Mucosa of stomach (tissue), 1 donor: Measurements from ENCODE around the gene PARP9.

Source experiments
- H3K27me3 ChIP-seq: one replicate; pipeline ENCODE4 v1.7.0; 2013; ENCODE audit warnings: mild to moderate bottlenecking, low read length; ENCODE audit not compliant: control insufficient read depth, insufficient read depth
- H3K36me3 ChIP-seq: one replicate; pipeline ENCODE4 v1.7.0; 2013; ENCODE audit warnings: low read length; ENCODE audit not compliant: control insufficient read depth, insufficient read depth
- H3K4me1 ChIP-seq: one replicate; pipeline ENCODE4 v1.7.0; 2013; ENCODE audit warnings: mild to moderate bottlenecking, low read length; ENCODE audit not compliant: control insufficient read depth, insufficient read depth
- H3K4me3 ChIP-seq: one replicate; pipeline ENCODE4 v1.7.0; 2013; ENCODE audit warnings: low read length
- H3K9ac ChIP-seq: one replicate; pipeline ENCODE4 v1.7.0; 2013; ENCODE audit warnings: mild to moderate bottlenecking, low read length, moderate library complexity
- H3K9me3 ChIP-seq: one replicate; pipeline ENCODE4 v1.7.0; 2013; ENCODE audit warnings: mild to moderate bottlenecking, low read length, moderate library complexity; ENCODE audit not compliant: control insufficient read depth
- donor health status: Pancreatic carcinoma.

Gene PARP9

GRCh38 chr3:122587572-122587971, 23.5 kb upstream of the PARP9 start:
- H3K27me3 ChIP-seq = no peaks in the 10 kb centered on the region
- no peak overlapping the region for H3K9ac ChIP-seq
- H3K9me3 ChIP-seq = no peaks in the 10 kb centered on the region
- H3K4me1 ChIP-seq = no peaks in the 10 kb centered on the region
- H3K36me3 ChIP-seq = no peaks in the 10 kb centered on the region
- H3K4me3 ChIP-seq = no peak overlapping the region

DNA sequence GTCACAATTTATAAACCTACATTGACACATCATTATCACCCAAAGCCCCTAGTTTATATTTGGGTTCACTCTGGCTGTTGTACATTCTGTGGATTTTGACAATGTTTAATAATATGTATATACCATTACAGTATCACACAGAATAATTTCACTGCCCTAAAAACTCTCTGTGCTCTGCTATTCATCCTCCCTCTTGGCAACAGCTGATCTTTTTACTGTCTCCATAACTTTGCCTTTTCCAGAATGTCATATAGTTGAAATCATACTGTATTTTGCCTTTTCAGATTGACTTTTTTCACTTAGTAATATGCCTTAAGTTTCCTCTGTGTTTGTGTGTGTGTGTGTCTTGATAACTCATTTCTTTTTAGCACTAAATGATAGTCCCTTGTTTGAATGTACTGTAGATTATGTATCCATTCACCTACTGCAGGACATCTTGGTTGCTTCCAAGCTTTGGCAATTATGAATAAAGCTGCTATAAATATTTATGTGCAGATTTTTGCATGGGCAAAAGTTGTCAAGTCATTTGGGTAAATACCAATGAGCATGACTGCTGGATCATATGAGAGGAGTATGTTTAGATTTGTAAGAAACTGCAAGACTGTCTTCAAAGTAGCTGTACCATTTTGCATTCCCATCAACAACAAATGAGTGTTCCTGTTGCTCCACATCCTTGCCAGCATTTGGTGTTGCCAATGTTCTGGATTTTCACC, 22.8 kb upstream of the PARP9 start:
- Histone ChIP-seq H3K36me3 (no peaks in the 10 kb centered on the region), H3K9me3 (peaks cover 2% of the 10 kb centered on the region), H3K4me3 (no peak overlapping the region), H3K9ac (no peak overlapping the region), H3K4me1 (no peaks in the 10 kb centered on the region), H3K27me3 (no peaks in the 10 kb centered on the region)

DNA sequence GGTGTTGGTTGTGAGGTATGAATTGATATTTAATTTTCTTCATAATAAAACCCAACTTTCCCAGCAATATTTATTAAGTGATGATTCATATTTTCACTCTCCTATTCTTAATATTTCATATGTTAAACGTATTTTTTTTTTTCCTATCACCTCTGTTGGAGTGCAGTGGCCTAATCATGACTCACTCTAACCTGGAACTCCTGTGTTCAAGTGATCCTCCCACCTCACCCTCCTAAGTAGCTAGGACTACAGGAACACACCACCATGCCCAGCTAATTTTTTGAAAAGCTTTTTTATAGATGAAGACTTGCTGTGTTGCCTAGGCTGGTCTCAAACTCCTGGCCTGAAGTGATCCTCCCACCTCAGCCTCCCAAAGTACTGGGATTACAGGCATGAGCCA, 22.0 kb upstream of the PARP9 start:
- Histone ChIP-seq H3K27me3 (no peaks in the 10 kb centered on the region), H3K36me3 (no peaks in the 10 kb centered on the region), H3K9ac (no peak overlapping the region), H3K9me3 (peaks cover 5% of the 10 kb centered on the region), H3K4me3 (no peak overlapping the region), H3K4me1 (no peaks in the 10 kb centered on the region)

DNA sequence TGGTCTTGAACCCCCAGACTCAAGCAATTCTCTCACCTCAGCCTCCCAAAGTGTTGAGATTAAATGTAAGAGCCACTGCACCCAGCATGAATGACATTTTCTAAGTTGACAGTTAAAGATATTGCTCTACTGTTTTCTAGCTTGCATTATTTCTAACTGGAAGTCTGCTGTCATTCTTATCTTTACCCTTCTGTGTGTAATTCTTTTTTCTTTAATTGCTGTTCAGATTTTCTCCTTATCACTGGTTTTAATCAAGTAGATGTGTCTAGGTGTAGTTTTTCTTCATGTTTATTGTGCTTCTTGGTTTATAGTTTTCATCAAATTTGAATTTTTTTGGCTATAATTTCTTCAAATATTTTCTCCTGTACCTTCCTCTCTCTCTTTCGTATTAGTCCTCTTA, 18.3 kb upstream of the PARP9 start:
- Histone ChIP-seq H3K36me3 (no peaks in the 10 kb centered on the region), H3K9me3 (peaks cover 5% of the 10 kb centered on the region), H3K27me3 (peaks cover 4% of the 10 kb centered on the region), H3K4me3 (no peak overlapping the region), H3K4me1 (no peaks in the 10 kb centered on the region), H3K9ac (no peak overlapping the region)

- peaks cover 8% of the 10 kb centered on the region for H3K27me3 ChIP-seq
- no peaks in the 10 kb centered on the region for H3K4me1 ChIP-seq
- no peak overlapping the region for H3K4me3 ChIP-seq
- H3K9ac ChIP-seq = no peak overlapping the region
- H3K36me3 ChIP-seq = no peaks in the 10 kb centered on the region
- H3K9me3 ChIP-seq = peaks cover 5% of the 10 kb centered on the region
Observed at GRCh38 chr3:122581622-122582021, 17.5 kb upstream of the PARP9 start.

- Histone ChIP-seq H3K9ac (no peak overlapping the region), H3K27me3 (peaks cover 8% of the 10 kb centered on the region)
Observed at GRCh38 chr3:122580470-122580869, 16.4 kb upstream of the PARP9 start.

DNA sequence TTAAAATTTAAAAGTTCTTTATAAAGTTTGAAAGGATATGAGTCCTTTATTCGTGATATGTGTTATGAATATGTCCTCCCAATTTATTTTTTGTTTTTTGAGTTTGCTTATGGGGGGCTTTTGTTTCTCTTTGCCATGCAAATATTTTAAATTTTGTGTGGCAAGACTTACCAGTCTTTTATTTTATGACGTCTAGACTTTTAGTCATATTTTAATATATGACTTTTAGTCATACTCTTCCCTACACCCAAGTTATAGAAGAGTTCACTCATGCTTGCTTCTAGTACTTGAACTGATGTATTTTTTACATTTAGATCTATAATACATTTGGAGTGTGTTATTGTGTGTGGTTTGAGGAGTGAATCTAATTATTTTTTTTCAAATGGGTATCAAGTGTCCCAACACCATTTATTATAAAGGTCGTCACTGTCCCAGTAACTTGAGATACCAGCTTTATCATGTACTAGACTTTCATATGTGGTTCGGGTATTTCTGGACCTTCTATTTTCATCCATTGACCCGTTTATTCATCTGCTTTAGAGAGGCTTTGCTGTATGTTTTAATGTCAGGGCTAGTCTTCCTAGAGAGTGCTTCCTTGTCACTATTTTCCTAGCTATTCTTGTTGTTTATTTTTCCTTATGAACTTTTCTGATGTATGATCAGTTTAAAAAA, 14.1 kb upstream of the PARP9 start:
- Histone ChIP-seq H3K9ac (peak overlapping the region; percentile 24), H3K27me3 (peaks cover 8% of the 10 kb centered on the region), H3K9me3 (peaks cover 5% of the 10 kb centered on the region), H3K36me3 (no peaks in the 10 kb centered on the region), H3K4me1 (no peaks in the 10 kb centered on the region), H3K4me3 (no peak overlapping the region)

More at GRCh38 chr3:122580470-122580869, 16.4 kb upstream of the PARP9 start:
- Histone ChIP-seq H3K4me1 (no peaks in the 10 kb centered on the region), H3K9me3 (peaks cover 5% of the 10 kb centered on the region), H3K36me3 (no peaks in the 10 kb centered on the region), H3K4me3 (no peak overlapping the region)

GRCh38 chr3:122577409-122578031, 13.4 kb upstream of the PARP9 start, which contains the start of gene PARP15:
Gene PARP15 (plus strand): TSS chr3:122577650. CDS start chr3:122577668, 18 bp downstream.
- Histone ChIP-seq H3K9me3 (peaks cover 5% of the 10 kb centered on the region), H3K4me1 (no peaks in the 10 kb centered on the region), H3K27me3 (peaks cover 8% of the 10 kb centered on the region), H3K36me3 (no peaks in the 10 kb centered on the region), H3K4me3 (no peak within 1 kb of the TSS), H3K9ac (peak within 1 kb of the TSS; percentile 24)

GRCh38 chr3:122576174-122576940, 12.3 kb upstream of the PARP9 start:
- Histone ChIP-seq H3K9me3 (no peaks in the 10 kb centered on the region), H3K36me3 (no peaks in the 10 kb centered on the region), H3K9ac (no peak overlapping the region), H3K4me3 (no peak overlapping the region), H3K4me1 (no peaks in the 10 kb centered on the region), H3K27me3 (peaks cover 8% of the 10 kb centered on the region)

DNA sequence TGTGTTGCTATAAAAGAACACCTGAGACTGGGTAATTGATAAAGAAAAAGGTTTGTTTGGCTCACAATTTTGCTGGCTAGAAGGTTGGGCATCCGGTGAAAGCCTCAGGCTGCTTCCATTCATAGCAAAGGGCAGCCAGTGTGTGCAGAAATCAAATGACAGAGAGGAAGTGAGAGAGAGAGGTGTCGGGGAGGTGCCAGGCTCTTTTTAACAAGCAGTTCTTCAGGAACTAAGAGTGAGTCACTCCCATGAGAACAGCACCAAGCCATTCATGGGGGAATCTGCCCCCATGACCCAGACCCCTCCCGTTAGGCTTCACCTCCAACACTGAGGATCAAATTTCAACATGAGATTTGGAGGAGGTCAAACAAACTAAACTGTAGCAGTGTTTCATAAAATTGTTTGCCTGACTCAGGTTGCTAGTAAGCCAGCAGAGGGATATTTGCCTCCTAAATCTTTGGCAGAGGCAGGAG, 8.9 kb upstream of the PARP9 start:
- Histone ChIP-seq H3K4me1 (no peaks in the 10 kb centered on the region), H3K9me3 (no peaks in the 10 kb centered on the region), H3K4me3 (no peak overlapping the region), H3K27me3 (peaks cover 8% of the 10 kb centered on the region), H3K9ac (no peak overlapping the region), H3K36me3 (peaks cover 11% of the 10 kb centered on the region)

- H3K9ac ChIP-seq = no peak overlapping the region
- no peak overlapping the region for H3K4me3 ChIP-seq
- peaks cover 11% of the 10 kb centered on the region for H3K36me3 ChIP-seq
- H3K27me3 ChIP-seq = no peaks in the 10 kb centered on the region
- no peaks in the 10 kb centered on the region for H3K4me1 ChIP-seq
- H3K9me3 ChIP-seq = no peaks in the 10 kb centered on the region
Observed at GRCh38 chr3:122568755-122569154, 4.7 kb upstream of the PARP9 start.
